MCF 10A (cell line): ENCODE measurements around the gene MYO9A. TPM values are rescaled to one million over a fixed set of nuclear protein-coding genes. Genes with fewer than 3 reads are reported as not detected.

Experiments used
- BruUV-seq: library from RNA; stranded (reverse); fragments of 400-500 nt; replicated peaks from 2 replicates; lab custom pipeline; 2021; lab: Mats Ljungman, UMichigan
- CTCF ChIA-PET: fragments of 300-600 bp; sonication (Branson Sonifier 250); formaldehyde crosslinking; extraction: SDS; loops from one replicate; lab custom pipeline; 2021; ENCODE audit warnings: antibody characterized with exemption, inconsistent platforms; lab: Yijun Ruan, JAX
- POLR2A ChIA-PET: fragments of 300-600, 350-650 bp; sonication (Branson Sonifier 250); formaldehyde crosslinking; extraction: SDS; loops from one replicate; lab custom pipeline; 2020; ENCODE audit warnings: antibody characterized with exemption, inconsistent platforms; lab: Yijun Ruan, JAX
- DNase-seq: peaks from one replicate; pipeline ENCODE4 v3.0.0-alpha.2; 2018; ENCODE audit not compliant: unreplicated experiment
- H3K27ac Mint-ChIP-seq: one replicate; pipeline ENCODE4 v1.8.0; 2022; ENCODE audit warnings: mild to moderate bottlenecking, low read depth, mixed read lengths; ENCODE audit not compliant: unreplicated experiment
- H3K27me3 Mint-ChIP-seq: one replicate; pipeline ENCODE4 v1.8.0; 2022; ENCODE audit warnings: mixed read lengths; ENCODE audit not compliant: insufficient read depth, unreplicated experiment
- H3K36me3 Mint-ChIP-seq: one replicate; pipeline ENCODE4 v1.8.0; 2022; ENCODE audit warnings: mild to moderate bottlenecking, moderate library complexity, mixed read lengths; ENCODE audit not compliant: insufficient read depth, unreplicated experiment
- H3K4me1 Mint-ChIP-seq: one replicate; pipeline ENCODE4 v1.8.0; 2022; ENCODE audit warnings: mixed read lengths; ENCODE audit not compliant: insufficient read depth, unreplicated experiment
- H3K4me3 Mint-ChIP-seq: one replicate; pipeline ENCODE4 v1.8.0; 2022; ENCODE audit warnings: mild to moderate bottlenecking, moderate library complexity, mixed read lengths; ENCODE audit not compliant: unreplicated experiment
- H3K9me3 Mint-ChIP-seq: one replicate; pipeline ENCODE4 v1.8.0; 2022; ENCODE audit warnings: mixed read lengths; ENCODE audit not compliant: unreplicated experiment
- intact Hi-C: fragments of 100-400 bp; cut with micrococcal nuclease; formaldehyde crosslinking; loops from 2 replicates; pipeline ENCODE4 v1.14.1; 2022
- total RNA-seq: library from RNA; stranded (reverse); gene quantifications from 2 replicates; pipeline ENCODE4 v1.2.3, GENCODE V29; 2022
- TF ChIP-seq, protein P1 (sequence below): fragments of 200-600 bp; IDR thresholded peaks from one replicate; pipeline ENCODE4 v1.8.0; 2022; ENCODE audit warnings: antibody characterized with exemption, mild to moderate bottlenecking; ENCODE audit not compliant: unreplicated experiment

MYO9A gene
- total RNA-seq, 1 experiment from 2014 or later, result 40.8 TPM

- H3K27me3 Mint-ChIP-seq, result no peaks in the 10 kb centered on the region
- no peaks in the 10 kb centered on the region for H3K9me3 Mint-ChIP-seq
- no TSS peak for BruUV-seq
- no peaks in the 10 kb centered on the region for H3K4me1 Mint-ChIP-seq
- no peak for DNase-seq
- ChIA-PET CTCF (interaction anchor here (0.6 to 2.1 kb wide), 3 partner anchors 19 to 95 kb away, joined by 3 to 9 read pairs (median 4); no protein-coding TSS in a partner anchor), POLR2A (no interaction called here)
- TF ChIP-seq, protein P1, sequence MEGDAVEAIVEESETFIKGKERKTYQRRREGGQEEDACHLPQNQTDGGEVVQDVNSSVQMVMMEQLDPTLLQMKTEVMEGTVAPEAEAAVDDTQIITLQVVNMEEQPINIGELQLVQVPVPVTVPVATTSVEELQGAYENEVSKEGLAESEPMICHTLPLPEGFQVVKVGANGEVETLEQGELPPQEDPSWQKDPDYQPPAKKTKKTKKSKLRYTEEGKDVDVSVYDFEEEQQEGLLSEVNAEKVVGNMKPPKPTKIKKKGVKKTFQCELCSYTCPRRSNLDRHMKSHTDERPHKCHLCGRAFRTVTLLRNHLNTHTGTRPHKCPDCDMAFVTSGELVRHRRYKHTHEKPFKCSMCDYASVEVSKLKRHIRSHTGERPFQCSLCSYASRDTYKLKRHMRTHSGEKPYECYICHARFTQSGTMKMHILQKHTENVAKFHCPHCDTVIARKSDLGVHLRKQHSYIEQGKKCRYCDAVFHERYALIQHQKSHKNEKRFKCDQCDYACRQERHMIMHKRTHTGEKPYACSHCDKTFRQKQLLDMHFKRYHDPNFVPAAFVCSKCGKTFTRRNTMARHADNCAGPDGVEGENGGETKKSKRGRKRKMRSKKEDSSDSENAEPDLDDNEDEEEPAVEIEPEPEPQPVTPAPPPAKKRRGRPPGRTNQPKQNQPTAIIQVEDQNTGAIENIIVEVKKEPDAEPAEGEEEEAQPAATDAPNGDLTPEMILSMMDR, result no peak
- no peak overlapping the region for H3K4me3 Mint-ChIP-seq
- H3K27ac Mint-ChIP-seq, result no peak overlapping the region
- intact Hi-C loops, result no loop called here
- H3K36me3 Mint-ChIP-seq, result peaks cover 14% of the 10 kb centered on the region
These were observed 297.8 kb downstream of the MYO9A start for GRCh38 chr15:71820127-71820526.

GRCh38 chr15:71817351-71817750 lies 300.6 kb downstream of the MYO9A start:
- CTCF ChIA-PET, result interaction anchor here (1.7 kb wide), 1 partner anchor 16 kb away, joined by 6 read pairs; no protein-coding TSS in a partner anchor
- no TSS peak for BruUV-seq
- Mint-ChIP-seq H3K27ac (no peak overlapping the region), H3K4me3 (no peak overlapping the region), H3K36me3 (peaks cover 7% of the 10 kb centered on the region), H3K4me1 (no peaks in the 10 kb centered on the region), H3K9me3 (no peaks in the 10 kb centered on the region), H3K27me3 (no peaks in the 10 kb centered on the region)
- POLR2A ChIA-PET, result interaction anchor here (0.9 kb wide), 1 partner anchor 73 kb away, joined by 3 read pairs; no protein-coding TSS in a partner anchor
- TF ChIP-seq, protein P1, result no peak
- intact Hi-C loops, result no loop called here
- no peak for DNase-seq

- intact Hi-C loops, result no loop called here
- POLR2A ChIA-PET, result no interaction called here
- no TSS peak for BruUV-seq
- CTCF ChIA-PET, result interaction anchor here (0.6 to 2.4 kb wide), 2 partner anchors 15 to 85 kb away, joined by 3 to 10 read pairs; no protein-coding TSS in a partner anchor
- no peaks in the 10 kb centered on the region for H3K27me3 Mint-ChIP-seq
- no peak overlapping the region for H3K4me3 Mint-ChIP-seq
- H3K36me3 Mint-ChIP-seq, result peaks cover 7% of the 10 kb centered on the region
- no peak for DNase-seq
- no peaks in the 10 kb centered on the region for H3K4me1 Mint-ChIP-seq
- no peak overlapping the region for H3K27ac Mint-ChIP-seq
- H3K9me3 Mint-ChIP-seq, result no peaks in the 10 kb centered on the region
- TF ChIP-seq, protein P1, result no peak
These were observed 302.6 kb downstream of the MYO9A start for GRCh38 chr15:71815301-71815700.

DNA sequence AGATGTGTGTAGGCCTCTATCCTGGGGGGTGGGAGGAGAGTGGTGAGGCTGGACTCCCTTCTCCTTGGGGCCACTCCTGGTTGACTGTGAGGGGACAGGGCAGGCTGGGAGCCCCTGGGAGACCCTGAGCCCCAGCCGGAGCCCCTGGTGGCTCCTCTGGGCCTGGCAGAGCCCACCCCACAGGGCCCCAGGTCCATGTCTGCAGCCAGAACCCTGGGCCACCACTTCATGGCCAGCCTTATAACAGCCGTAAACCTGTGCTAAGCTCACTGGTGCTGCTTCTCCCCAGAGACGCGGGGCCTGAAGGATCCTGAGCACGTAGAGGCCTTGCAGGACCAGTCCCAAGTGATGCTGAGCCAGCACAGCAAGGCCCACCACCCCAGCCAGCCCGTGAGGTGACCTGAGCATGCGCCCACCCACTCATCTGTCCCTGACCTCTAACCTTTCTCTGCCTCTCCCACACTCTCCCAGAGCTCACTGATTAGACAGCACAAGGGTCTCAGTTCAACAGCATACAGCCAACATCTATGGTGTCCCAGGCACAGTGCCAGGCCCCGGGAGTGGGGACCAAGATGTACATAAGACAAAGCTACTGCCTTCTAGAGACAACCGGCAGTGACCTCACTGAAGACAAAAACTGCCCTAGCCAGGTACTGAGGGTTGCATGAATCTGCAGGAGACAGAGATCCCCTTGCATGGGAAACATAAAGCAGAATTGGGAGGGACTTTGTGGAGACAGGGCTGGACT lies 304.1 kb downstream of the MYO9A start:
- Mint-ChIP-seq H3K4me3 (no peak overlapping the region), H3K4me1 (no peaks in the 10 kb centered on the region), H3K27ac (no peak overlapping the region), H3K36me3 (peaks cover 7% of the 10 kb centered on the region), H3K9me3 (no peaks in the 10 kb centered on the region), H3K27me3 (no peaks in the 10 kb centered on the region)
- POLR2A ChIA-PET, result no interaction called here
- BruUV-seq, result no TSS peak
- DNase-seq, result no peak
- TF ChIP-seq, protein P1, result no peak
- intact Hi-C loops, result no loop called here
- CTCF ChIA-PET, result interaction anchor here (2.4 kb wide), 1 partner anchor 13 kb away, joined by 10 read pairs; no protein-coding TSS in a partner anchor
